GM23248 (cell line): ENCODE data around the gene ADSS2.

Experiments used
- EZH2 ChIP-seq: fragments of 200-600 bp; sonication (generic); IDR thresholded peaks from 2 replicates; pipeline ENCODE4 v1.6.1; 2018; ENCODE audit warnings: antibody characterized with exemption, mild to moderate bottlenecking; ENCODE audit not compliant: insufficient read depth, poor library complexity, severe bottlenecking
- EZH2phosphoT487 ChIP-seq: fragments of 200-600 bp; sonication (generic); IDR thresholded peaks from 2 replicates; pipeline ENCODE4 v1.6.1; 2018; ENCODE audit warnings: antibody characterized with exemption, moderate library complexity, mild to moderate bottlenecking, low read depth; ENCODE audit not compliant: insufficient read depth

- TF ChIP-seq EZH2 (no peak), EZH2phosphoT487 (no peak)
These were observed 841 bp downstream of the ADSS2 start for GRCh38 chr1:244450597-244451538.
